Left lung (tissue), 10 donors: ENCODE data around the gene SCG5. TPM values are rescaled to one million over a fixed set of nuclear protein-coding genes. Genes with fewer than 3 reads are reported as not detected.

Experiments used
- ATAC-seq: fragments of 200-7000 bp; cut with Tn5 transposase; one replicate; pipeline ENCODE4 v1.9.1; 2020; ENCODE audit warnings: moderate library complexity
- DNase-seq, 4 donors: peaks; one replicate each; pipeline ENCODE4 v3.0.0-alpha.2; 2013 to 2020
- H3K27ac ChIP-seq, 2 donors: fragments of 200-600 bp; sonication (generic) in 1 of 2; one replicate each; pipeline versions ENCODE4 v1.5.0 to v1.8.0; 2020 to 2021
- H3K27me3 ChIP-seq, 2 donors: fragments of 200-600 bp; sonication (generic) in 1 of 2; one replicate each; pipeline versions ENCODE4 v1.5.0 to v1.8.0; 2020 to 2021
- H3K36me3 ChIP-seq, 2 donors: fragments of 200-600 bp; sonication (generic) in 1 of 2; one replicate each; pipeline versions ENCODE4 v1.5.0 to v1.8.0; 2020 to 2021
- H3K4me1 ChIP-seq, 2 donors: fragments of 200-600 bp; one replicate each; pipeline ENCODE4 v1.8.0; 2021
- H3K4me3 ChIP-seq, 2 donors: fragments of 200-600 bp; sonication (generic) in 1 of 2; one replicate each; pipeline versions ENCODE4 v1.5.0 to v1.8.0; 2020 to 2021; ENCODE audit warnings: mild to moderate bottlenecking in 1 of 2
- H3K9me3 ChIP-seq, 2 donors: fragments of 200-600 bp; sonication (generic) in 1 of 2; one replicate each; pipeline versions ENCODE4 v1.5.0 to v1.8.0; 2020 to 2021
- intact Hi-C, 2 donors: fragments of 100-400 bp; cut with DNase I; formaldehyde crosslinking; loops; one replicate each; pipeline versions ENCODE4 v1.11.2 to v1.14.2; 2022
- polyA plus RNA-seq, 6 donors: library from polyadenylated mRNA; unstranded; fragments of 120-200 nt; gene quantifications; one replicate each; pipeline ENCODE4 v1.2.1, GENCODE V29; 2013; ENCODE audit not compliant: insufficient read length in 6 of 6
- total RNA-seq, 2 donors: library from RNA; stranded (reverse); fragmentation: NEBNext Ultra II Directional; extraction: Animal tissue kit (Norgen Biotek cat#: 25700); gene quantifications; one replicate each; pipeline ENCODE4 v1.2.1, GENCODE V29; 2021
- TF ChIP-seq, protein P1 (sequence below), 2 donors: fragments of 200-600 bp; sonication (generic) in 1 of 2; IDR thresholded peaks; one replicate each; pipeline versions ENCODE4 v1.5.0 to v1.8.0; 2021; ENCODE audit warnings: antibody characterized with exemption in 2 of 2
- donor health status: DM: no; HTN: yes; CAD: no.
- donor health status: DM: no; HTN: no; CAD: no.

SCG5 gene
- total and polyA plus RNA-seq, 8 donors, result 0.73 to 12.7 (median 7.7) TPM

DNA sequence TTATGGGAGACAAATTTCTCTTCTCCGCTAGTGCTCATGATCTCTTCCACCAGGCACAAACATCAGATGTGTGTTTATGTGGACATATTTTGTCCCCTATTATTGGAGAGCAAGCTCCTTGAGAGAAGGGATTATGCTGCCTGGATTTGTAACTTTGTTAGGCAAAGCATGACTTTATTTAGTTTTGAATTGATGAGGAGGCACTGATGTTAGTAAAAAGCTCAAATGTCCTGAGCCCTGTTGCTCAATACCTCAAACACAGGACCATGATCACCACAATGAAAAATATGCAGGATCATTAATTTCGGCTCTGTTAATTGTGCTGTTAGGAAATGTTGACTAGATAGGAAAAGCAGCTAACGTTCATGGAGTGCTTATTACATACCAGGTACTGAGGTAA is 29.1 kb downstream of the SCG5 start:
- Histone ChIP-seq H3K27me3 (no peaks in the 10 kb centered on the region), H3K4me1 (peaks cover 0 to 3% of the 10 kb centered on the region in 2 donors), H3K36me3 (no peaks in the 10 kb centered on the region), H3K27ac (no peak overlapping the region), H3K9me3 (no peaks in the 10 kb centered on the region), H3K4me3 (no peak overlapping the region)
- no peak for DNase-seq
- intact Hi-C loops, result no loop called here
- TF ChIP-seq, protein P1, sequence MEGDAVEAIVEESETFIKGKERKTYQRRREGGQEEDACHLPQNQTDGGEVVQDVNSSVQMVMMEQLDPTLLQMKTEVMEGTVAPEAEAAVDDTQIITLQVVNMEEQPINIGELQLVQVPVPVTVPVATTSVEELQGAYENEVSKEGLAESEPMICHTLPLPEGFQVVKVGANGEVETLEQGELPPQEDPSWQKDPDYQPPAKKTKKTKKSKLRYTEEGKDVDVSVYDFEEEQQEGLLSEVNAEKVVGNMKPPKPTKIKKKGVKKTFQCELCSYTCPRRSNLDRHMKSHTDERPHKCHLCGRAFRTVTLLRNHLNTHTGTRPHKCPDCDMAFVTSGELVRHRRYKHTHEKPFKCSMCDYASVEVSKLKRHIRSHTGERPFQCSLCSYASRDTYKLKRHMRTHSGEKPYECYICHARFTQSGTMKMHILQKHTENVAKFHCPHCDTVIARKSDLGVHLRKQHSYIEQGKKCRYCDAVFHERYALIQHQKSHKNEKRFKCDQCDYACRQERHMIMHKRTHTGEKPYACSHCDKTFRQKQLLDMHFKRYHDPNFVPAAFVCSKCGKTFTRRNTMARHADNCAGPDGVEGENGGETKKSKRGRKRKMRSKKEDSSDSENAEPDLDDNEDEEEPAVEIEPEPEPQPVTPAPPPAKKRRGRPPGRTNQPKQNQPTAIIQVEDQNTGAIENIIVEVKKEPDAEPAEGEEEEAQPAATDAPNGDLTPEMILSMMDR (IDR thresholded peaks at IDR 0.05), result no peak
- ATAC-seq, result no peak

DNA sequence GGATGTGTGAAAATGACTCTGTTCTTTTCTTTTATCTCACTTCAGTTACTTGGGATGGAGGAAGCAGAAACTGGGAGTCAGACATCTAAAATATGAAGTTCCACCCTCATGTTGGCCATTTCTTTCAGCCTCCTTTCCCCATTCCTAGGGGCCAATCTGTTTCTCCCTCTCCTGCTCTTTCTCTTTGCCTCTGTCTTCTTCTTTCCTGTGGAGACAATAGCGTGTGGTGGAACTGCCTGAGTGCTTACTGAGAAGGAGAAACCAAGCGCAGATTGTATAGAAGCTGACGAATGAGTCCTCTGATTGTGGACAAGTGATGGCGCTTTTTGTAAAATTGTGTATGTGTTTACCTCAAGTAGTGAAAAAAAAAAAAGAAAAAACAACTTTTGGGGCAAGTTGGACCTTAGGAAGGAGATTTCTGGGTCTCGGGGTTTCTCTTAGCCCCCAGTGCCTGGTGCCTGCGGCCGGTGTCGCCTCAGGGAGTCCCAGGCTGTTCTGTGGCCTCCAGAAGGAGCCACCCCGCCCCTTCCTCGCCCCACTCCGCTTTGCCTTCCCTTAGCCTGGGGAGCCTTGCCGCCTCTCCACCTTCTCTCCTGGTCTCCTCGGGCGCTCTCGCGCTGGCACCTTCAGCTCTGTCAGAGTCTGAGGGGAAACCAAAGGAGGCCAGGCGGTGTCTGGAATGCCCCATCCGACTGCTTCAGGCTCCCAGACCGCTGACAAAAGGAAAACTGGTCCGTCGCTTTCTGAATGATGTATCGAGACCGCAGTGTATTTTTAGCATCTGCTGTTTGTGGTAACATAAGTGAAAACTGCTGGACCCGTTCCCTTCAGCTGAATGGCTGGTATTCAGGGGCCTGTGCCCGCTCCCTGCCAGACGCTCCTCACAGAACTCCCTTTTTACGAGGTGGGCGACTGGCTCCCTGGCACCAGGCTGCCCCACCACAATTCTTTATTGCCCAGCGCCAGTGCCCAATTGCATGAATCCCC is 30.1 kb downstream of the SCG5 start:
- H3K36me3 ChIP-seq, result no peaks in the 10 kb centered on the region
- intact Hi-C loops, result no loop called here
- no peak overlapping the region for H3K27ac ChIP-seq
- H3K4me1 ChIP-seq, result peaks cover 0 to 4% of the 10 kb centered on the region in 2 donors
- H3K4me3 ChIP-seq, result no peak overlapping the region
- no peaks in the 10 kb centered on the region for H3K27me3 ChIP-seq
- TF ChIP-seq, protein P1 (IDR thresholded peaks at IDR 0.05), result no peak
- DNase-seq (no peak), ATAC-seq (no peak)
- H3K9me3 ChIP-seq, result no peaks in the 10 kb centered on the region

DNA sequence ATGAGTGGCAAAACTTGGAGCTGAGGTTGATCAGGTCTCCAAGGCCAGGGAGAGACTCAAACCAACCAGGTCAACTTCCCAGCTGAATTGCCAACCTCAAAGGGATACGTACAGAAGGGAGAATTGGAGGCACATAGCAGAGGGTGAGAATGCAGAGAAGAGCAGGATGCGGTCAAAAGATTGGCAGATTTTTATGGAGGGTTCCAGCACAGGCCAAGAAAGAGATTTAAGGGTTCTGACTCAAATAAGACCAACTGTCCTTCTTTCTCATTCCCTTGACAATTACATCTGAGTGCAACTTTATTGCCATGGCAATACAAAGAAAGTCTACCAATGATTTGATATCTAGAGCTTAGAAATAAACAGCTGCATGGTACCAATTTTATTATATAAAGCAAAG is 33.2 kb downstream of the SCG5 start:
- peaks cover 0 to 4% of the 10 kb centered on the region in 2 donors for H3K4me1 ChIP-seq
- TF ChIP-seq, protein P1 (IDR thresholded peaks at IDR 0.05), result no peak

DNA sequence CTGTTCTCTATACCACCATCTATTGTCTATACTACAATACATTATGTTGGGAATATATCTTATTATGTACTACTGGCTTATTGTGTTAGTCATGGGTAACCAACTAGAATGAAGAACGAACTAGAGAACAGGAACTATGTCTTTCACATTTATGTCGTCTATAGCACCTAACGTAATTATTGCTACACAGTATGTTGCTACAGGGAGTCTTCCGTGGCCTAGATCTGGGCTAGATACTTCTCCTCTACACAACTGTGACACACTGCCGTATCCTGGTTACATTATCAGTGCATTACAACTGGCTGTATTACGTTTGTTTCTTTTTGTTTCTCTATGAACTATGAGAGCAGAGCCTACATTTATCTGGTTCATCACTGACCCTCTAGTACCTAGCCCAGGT is 34.0 kb downstream of the SCG5 start:
- no peak overlapping the region for H3K27ac ChIP-seq
- DNase-seq, result no peak

More for the DNA sequence above, 33.2 kb downstream of the SCG5 start:
- no peak for DNase-seq
- Histone ChIP-seq H3K4me3 (no peak overlapping the region), H3K27me3 (no peaks in the 10 kb centered on the region), H3K27ac (no peak overlapping the region), H3K36me3 (no peaks in the 10 kb centered on the region), H3K9me3 (no peaks in the 10 kb centered on the region)
- intact Hi-C loops, result no loop called here
- ATAC-seq, result no peak

DNA sequence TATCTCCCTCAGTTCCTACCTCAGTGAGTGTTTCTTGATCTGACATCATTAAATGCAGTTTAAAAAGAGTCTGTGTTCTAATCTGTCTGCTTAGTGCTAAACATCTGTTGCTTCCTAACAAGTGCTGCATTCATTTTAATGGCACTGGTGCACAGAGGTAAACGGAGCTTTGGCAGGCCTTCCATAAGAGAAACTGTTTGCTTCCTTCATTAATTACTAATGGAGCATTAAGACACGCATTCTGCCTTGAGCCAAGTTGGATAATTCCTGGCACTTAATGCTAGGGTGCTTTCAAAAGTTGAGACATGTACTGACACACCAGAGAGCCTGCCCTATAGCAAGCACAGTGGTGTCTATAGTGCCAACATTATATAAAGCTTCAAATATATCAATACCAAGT is 34.7 kb downstream of the SCG5 start:
- intact Hi-C loops, result no loop called here
- TF ChIP-seq, protein P1 (IDR thresholded peaks at IDR 0.05), result no peak
- H3K4me3 ChIP-seq, result no peak overlapping the region

More for the DNA sequence above, 34.0 kb downstream of the SCG5 start:
- Histone ChIP-seq H3K27me3 (no peaks in the 10 kb centered on the region), H3K9me3 (no peaks in the 10 kb centered on the region), H3K4me1 (peaks cover 0 to 4% of the 10 kb centered on the region in 2 donors), H3K4me3 (no peak overlapping the region), H3K36me3 (no peaks in the 10 kb centered on the region)
- peak; percentile 64 for ATAC-seq
- TF ChIP-seq, protein P1 (IDR thresholded peaks at IDR 0.05), result no peak
- intact Hi-C loops, result no loop called here

More for the DNA sequence above, 34.7 kb downstream of the SCG5 start:
- Histone ChIP-seq H3K27ac (no peak overlapping the region), H3K36me3 (no peaks in the 10 kb centered on the region), H3K9me3 (no peaks in the 10 kb centered on the region), H3K4me1 (peaks cover 0 to 4% of the 10 kb centered on the region in 2 donors), H3K27me3 (no peaks in the 10 kb centered on the region)
- no peak for DNase-seq
- no peak for ATAC-seq
